Transverse colon (tissue), 4 donors: ENCODE data around the gene ACTR3C. TPM values are rescaled to one million over a fixed set of nuclear protein-coding genes. Genes with fewer than 3 reads are reported as not detected.
"Not testable (repeated sequence)": the region's sequence is repeated elsewhere in the genome, so short reads cannot be mapped to it uniquely, and the experiment has no call there.

Experiments used
- DNase-seq: peaks from one replicate; pipeline ENCODE4 v3.0.0-alpha.2; 2019
- H3K27ac ChIP-seq, 4 donors: fragments of 200-600 bp; sonication (generic); 2 replicates each; pipeline ENCODE4 v1.5.1; 2016 to 2018; ENCODE audit warnings: inconsistent platforms in 4 of 4
- H3K27me3 ChIP-seq: fragments of 200-600 bp; sonication (generic); 2 replicates; pipeline ENCODE4 v1.5.1; 2017; ENCODE audit warnings: inconsistent platforms
- H3K36me3 ChIP-seq, 4 donors: fragments of 200-600 bp; sonication (generic); 2 replicates each; pipeline ENCODE4 v1.5.1; 2017 to 2019; ENCODE audit warnings: inconsistent platforms in 4 of 4
- H3K4me1 ChIP-seq, 4 donors: fragments of 200-600 bp; sonication (generic); 2 replicates each; pipeline ENCODE4 v1.5.1; 2017 to 2020; ENCODE audit warnings: inconsistent platforms in 4 of 4
- H3K4me3 ChIP-seq, 4 donors: fragments of 200-600 bp; sonication (generic); 1 replicate in 1 of 4; 2 replicates in 3 of 4; pipeline versions ENCODE4 v1.5.1 to v1.6.1; 2017 to 2019; ENCODE audit warnings: inconsistent platforms in 4 of 4
- H3K9me3 ChIP-seq, 2 donors: fragments of 200-600 bp; sonication (generic); 2 replicates each; pipeline ENCODE4 v1.5.1; 2017 to 2019; ENCODE audit warnings: inconsistent platforms in 2 of 2
- EP300 ChIP-seq: sonication (generic); formaldehyde crosslinking; IDR thresholded peaks from one replicate; pipeline ENCODE4 v1.6.1; 2017; ENCODE audit warnings: antibody characterized with exemption, low read depth
- POLR2A ChIP-seq: fragments of 450-650 bp; IDR thresholded peaks from one replicate; pipeline ENCODE4 v1.6.1; 2016; ENCODE audit warnings: antibody characterized with exemption, mild to moderate bottlenecking, moderate library complexity
- POLR2AphosphoS5 ChIP-seq, 3 donors: sonication (generic); formaldehyde crosslinking; IDR thresholded peaks; one replicate each; pipeline ENCODE4 v1.6.1; 2016; ENCODE audit warnings: antibody characterized with exemption in 3 of 3
- WGBS, 2 donors: methylation state at CpG; one replicate each; pipeline ENCODE4 v1.1.5; 2018; ENCODE audit warnings: low coverage in 1 of 2; 5-methylcytosine and 5-hydroxymethylcytosine counted together
- in situ Hi-C, 4 donors: fragments of 200-750 bp; cut with MboI; loops; one replicate each; pipeline versions ENCODE4 v1.15.0 to v1.15.1; 2017; ENCODE audit warnings: low sequenced_read_pairs in 3 of 4, low pct_ligation_motif_present in 1 of 4, low pct_unique_long_range_greater_than_20kb in 1 of 4
- intact Hi-C: fragments of 100-400 bp; cut with DNase I; formaldehyde crosslinking; loops from one replicate; pipeline ENCODE4 v1.15.1; 2023; ENCODE audit warnings: low total_unique reads
- total RNA-seq, 4 donors: library from RNA; depleted of rRNA; stranded (reverse); fragments of >200 nt; gene quantifications; one replicate each; pipeline ENCODE4 v1.1.0, GENCODE V29; 2016

Gene ACTR3C
- total RNA-seq, 4 donors from 2014 or later: 19.9 to 71.1 (median 42.7) TPM

GRCh38 chr7:150307129-150307528, 16.2 kb downstream of the ACTR3C start:
- intact Hi-C loops (no loop called here), in situ Hi-C loops (loop anchor here in 3 of 4 donors (25.0 kb wide), 1 partner anchor 105 kb away; a partner anchor contains a TSS)
- H3K27me3 ChIP-seq: no peaks in the 10 kb centered on the region
- H3K9me3 ChIP-seq: no peaks in the 10 kb centered on the region
- no peaks in the 10 kb centered on the region for H3K4me1 ChIP-seq
- no peak for DNase-seq
- H3K36me3 ChIP-seq: no peaks in the 10 kb centered on the region
- TF ChIP-seq EP300 (no peak), POLR2A (no peak), POLR2AphosphoS5 (IDR thresholded peaks at IDR 0.05) (no peak)
- WGBS, 2 donors: 76 to 88% methylated on average over 3 of the region's 3 CpGs
- H3K27ac ChIP-seq: no peak overlapping the region
- H3K4me3 ChIP-seq: no peak overlapping the region

GRCh38 chr7:150306377-150306776, 17.0 kb downstream of the ACTR3C start:
- in situ Hi-C loops: loop anchor here in 3 of 4 donors (25.0 kb wide), 1 partner anchor 106 kb away; a partner anchor contains a TSS
- H3K4me1 ChIP-seq, H3K9me3 ChIP-seq, H3K27ac ChIP-seq, H3K36me3 ChIP-seq, DNase-seq, H3K27me3 ChIP-seq, H3K4me3 ChIP-seq, intact Hi-C loops: not testable (repeated sequence)
- WGBS, 2 donors: 61 to 100% methylated on average over 1 to 5 of the region's 5 CpGs

GRCh38 chr7:150305903-150306284, 17.5 kb downstream of the ACTR3C start:
- intact Hi-C loops: not testable (repeated sequence)
- 47 to 71% methylated on average over 2 of the region's 2 CpGs for WGBS, 2 donors
- in situ Hi-C loops: loop anchor here in 3 of 4 donors (25.0 kb wide), 1 partner anchor 106 kb away; a partner anchor contains a TSS

GRCh38 chr7:150305259-150305902, 18.0 kb downstream of the ACTR3C start:
- DNase-seq, H3K36me3 ChIP-seq, H3K4me1 ChIP-seq, intact Hi-C loops, H3K27me3 ChIP-seq, H3K9me3 ChIP-seq, H3K4me3 ChIP-seq, H3K27ac ChIP-seq: not testable (repeated sequence)
- 75 to 93% methylated on average over 5 to 11 of the region's 11 CpGs for WGBS, 2 donors
- in situ Hi-C loops: loop anchor here in 3 of 4 donors (25.0 kb wide), 1 partner anchor 107 kb away; a partner anchor contains a TSS

More at GRCh38 chr7:150305903-150306284, 17.5 kb downstream of the ACTR3C start:
- not testable (repeated sequence) for DNase-seq, H3K9me3 ChIP-seq, H3K27me3 ChIP-seq, H3K4me3 ChIP-seq, H3K4me1 ChIP-seq, H3K27ac ChIP-seq, H3K36me3 ChIP-seq

GRCh38 chr7:150304499-150305258, 18.7 kb downstream of the ACTR3C start:
- H3K4me1 ChIP-seq, H3K27me3 ChIP-seq, H3K36me3 ChIP-seq, H3K9me3 ChIP-seq, H3K4me3 ChIP-seq, DNase-seq, intact Hi-C loops, H3K27ac ChIP-seq: not testable (repeated sequence)
- 70 to 92% methylated on average over 2 to 3 of the region's 8 CpGs for WGBS, 2 donors
- in situ Hi-C loops: loop anchor here in 3 of 4 donors (25.0 kb wide), 1 partner anchor 108 kb away; a partner anchor contains a TSS

GRCh38 chr7:150302908-150303310, 20.4 kb downstream of the ACTR3C start:
- H3K27ac ChIP-seq, H3K4me1 ChIP-seq, H3K9me3 ChIP-seq, intact Hi-C loops, H3K4me3 ChIP-seq, H3K36me3 ChIP-seq, DNase-seq, H3K27me3 ChIP-seq: not testable (repeated sequence)
- 64% methylated on average over 1 of the region's 1 CpG; no CpG with 5 or more reads in 1 of the 2 donors for WGBS, 2 donors
- in situ Hi-C loops: loop anchor here in 3 of 4 donors (25.0 kb wide), 1 partner anchor 109 kb away; a partner anchor contains a TSS

GRCh38 chr7:150297978-150298377, 25.4 kb downstream of the ACTR3C start:
- in situ Hi-C loops, H3K36me3 ChIP-seq, H3K9me3 ChIP-seq, H3K27me3 ChIP-seq, H3K4me3 ChIP-seq, DNase-seq, H3K4me1 ChIP-seq, intact Hi-C loops, H3K27ac ChIP-seq: not testable (repeated sequence)

GRCh38 chr7:150296802-150297201, 26.5 kb downstream of the ACTR3C start:
- DNase-seq, H3K27me3 ChIP-seq, H3K9me3 ChIP-seq, H3K4me1 ChIP-seq, H3K27ac ChIP-seq, H3K36me3 ChIP-seq, H3K4me3 ChIP-seq, in situ Hi-C loops, intact Hi-C loops: not testable (repeated sequence)
- WGBS, 2 donors: 83 to 93% methylated on average over 1 to 8 of the region's 10 CpGs

- H3K4me1 ChIP-seq, intact Hi-C loops, H3K9me3 ChIP-seq, H3K36me3 ChIP-seq, H3K4me3 ChIP-seq, H3K27me3 ChIP-seq, H3K27ac ChIP-seq, DNase-seq, in situ Hi-C loops: not testable (repeated sequence)
- WGBS, 2 donors: 81% methylated on average over 3 of the region's 8 CpGs; no CpG with 5 or more reads in 1 of the 2 donors
Measured at GRCh38 chr7:150295614-150296013, 27.7 kb downstream of the ACTR3C start.

- H3K27me3 ChIP-seq, H3K36me3 ChIP-seq, H3K4me1 ChIP-seq, H3K4me3 ChIP-seq, H3K9me3 ChIP-seq, intact Hi-C loops, H3K27ac ChIP-seq, DNase-seq, in situ Hi-C loops: not testable (repeated sequence)
- 93 to 95% methylated on average over 4 to 8 of the region's 8 CpGs for WGBS, 2 donors
Measured at GRCh38 chr7:150295027-150295426, 28.3 kb downstream of the ACTR3C start.
